Omental fat pad (tissue), 4 donors: Measurements from ENCODE around the gene RPS29. TPM values are rescaled to one million over a fixed set of nuclear protein-coding genes. Genes with fewer than 3 reads are reported as not detected.

Source experiments
- ATAC-seq: fragments of 150-250 bp; one replicate; pipeline ENCODE4 v1.9.1; 2016; ENCODE audit warnings: mild to moderate bottlenecking, moderate library complexity; ENCODE audit not compliant: low FRiP score
- DNase-seq: peaks from one replicate; pipeline ENCODE4 v3.0.0-alpha.2; 2019; ENCODE audit warnings: low spot score
- CTCF ChIP-seq, 3 donors: fragments of 450-650 bp; IDR thresholded peaks; one replicate each; pipeline ENCODE4 v1.5.1; 2016 to 2017; ENCODE audit warnings: antibody characterized with exemption in 3 of 3, mild to moderate bottlenecking in 3 of 3, moderate library complexity in 2 of 3
- total RNA-seq, 4 donors: library from RNA; depleted of rRNA; stranded (reverse); fragments of >200 nt; gene quantifications; one replicate each; pipeline ENCODE4 v1.1.0, GENCODE V29; 2016

The RPS29 gene
- total RNA-seq = over 10,000 TPM in 1 of 4 donors, 1,000 to 10,000 TPM in 3; 4,173 to 10,135 (median 9,095) TPM

- no peak for TF ChIP-seq CTCF (IDR thresholded peaks at IDR 0.05)
- ATAC-seq = peak; percentile 99
- DNase-seq = peak; percentile 96
These were observed at the start of gene RPS29 for GRCh38 chr14:49585803-49586672. Gene RPS29, minus strand, starts transcription at chr14:49586380. Its CDS starts 34 bp downstream, at chr14:49586346.

GRCh38 chr14:49634547-49635334, 48.6 kb upstream of the RPS29 start, which contains the start of gene DNAAF2:
Gene DNAAF2, minus strand, starts transcription at chr14:49635244. Its CDS starts 95 bp downstream, at chr14:49635149.
- no peak for TF ChIP-seq CTCF (IDR thresholded peaks at IDR 0.05)
- peak; percentile 74 for ATAC-seq
- peak; percentile 48 for DNase-seq

GRCh38 chr14:49633640-49634546, 47.7 kb upstream of the RPS29 start:
- peak; percentile 69 for DNase-seq
- peak; percentile 97 for ATAC-seq
- TF ChIP-seq CTCF (IDR thresholded peaks at IDR 0.05) = peak in 1 of 3 donors; percentile 65

GRCh38 chr14:49623941-49624839, 38.0 kb upstream of the RPS29 start:
- DNase-seq = no peak
- no peak for TF ChIP-seq CTCF (IDR thresholded peaks at IDR 0.05)
- ATAC-seq = no peak

- DNase-seq (no peak), ATAC-seq (no peak)
- TF ChIP-seq CTCF (IDR thresholded peaks at IDR 0.05) = no peak
These were observed 37.2 kb upstream of the RPS29 start for GRCh38 chr14:49623387-49623786.
